Stimulated activated CD8-positive, alpha-beta memory T cell treated with anti-CD3 and anti-CD28 coated beads, Interleukin-4, amount 100 ng/mL, for 24 hours (primary cell): ENCODE measurements around the gene SMIM14.
"Not testable (repeated sequence)": the region's sequence is repeated elsewhere in the genome, so short reads cannot be mapped to it uniquely, and the experiment has no call there.

Source experiments
- DNase-seq: peaks from one replicate; pipeline ENCODE4 v3.0.0-alpha.2; 2020; ENCODE audit warnings: low read depth

The SMIM14 gene

GRCh38 chr4:39638354-39639239 lies at the start of gene SMIM14:
Gene SMIM14 (minus strand): TSS chr4:39638865. CDS start chr4:39605145, 33,720 bp downstream.
- DNase-seq: peak; percentile 91

GRCh38 chr4:39687014-39687413 lies 48.3 kb upstream of the SMIM14 start:
- no peak for DNase-seq

DNA sequence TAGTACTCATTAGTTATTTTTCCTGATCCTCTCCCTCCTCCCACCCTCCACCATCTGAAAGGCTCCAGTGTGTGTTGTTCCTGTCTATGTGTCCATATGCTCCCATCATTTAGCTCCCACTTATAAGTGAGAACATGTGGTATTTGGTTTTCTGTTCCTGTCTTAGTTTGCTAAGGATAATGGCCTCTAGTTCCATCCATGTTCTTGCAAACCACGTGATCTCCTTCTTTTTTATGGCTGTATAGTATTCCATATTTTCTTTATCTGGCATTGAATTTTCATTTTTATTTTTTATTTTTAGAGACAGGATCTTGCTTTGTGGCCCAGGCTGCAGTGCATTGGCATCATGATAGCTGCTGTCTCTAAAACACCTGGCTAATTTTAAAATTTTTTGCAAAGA lies 47.3 kb upstream of the SMIM14 start:
- DNase-seq: no peak

DNA sequence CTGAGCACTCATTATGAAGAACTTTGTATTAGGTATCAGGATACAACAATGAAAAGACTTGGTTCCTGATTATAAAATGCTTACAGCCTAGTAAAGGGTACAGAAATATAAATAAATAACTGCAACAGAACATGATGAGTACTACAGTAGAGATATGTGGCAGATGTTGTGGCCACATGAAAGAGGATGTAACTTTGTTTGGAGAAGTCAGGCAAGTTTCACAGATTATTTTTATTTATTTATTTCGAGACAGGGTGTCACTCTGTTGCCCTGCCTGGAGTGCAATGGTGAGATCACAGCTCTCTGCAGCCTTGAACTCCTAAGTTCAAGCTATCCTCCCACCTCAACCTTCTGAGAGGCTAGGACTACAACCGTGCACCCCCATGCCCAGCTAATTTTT lies 43.5 kb upstream of the SMIM14 start:
- DNase-seq: no peak

DNA sequence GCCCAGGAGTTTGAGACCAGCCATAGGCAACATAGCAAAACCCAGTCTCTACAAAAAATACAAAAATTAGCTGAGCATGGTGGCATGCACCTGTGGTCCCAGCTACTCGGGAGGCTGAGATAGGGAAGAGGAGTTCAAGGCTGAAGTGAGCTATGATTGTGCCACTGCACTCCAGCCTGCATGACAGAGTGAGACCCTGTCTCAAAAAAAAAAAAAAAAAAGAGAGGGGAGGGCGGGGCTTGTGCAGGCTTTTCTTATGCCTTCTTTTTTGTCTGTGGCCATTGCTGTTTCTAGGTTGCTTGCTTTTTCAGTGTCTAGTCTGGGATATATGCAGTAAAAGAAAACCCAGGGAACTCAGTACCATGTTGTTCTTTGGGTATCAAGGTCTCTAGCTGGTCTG lies 42.3 kb upstream of the SMIM14 start:
- DNase-seq: not testable (repeated sequence)

GRCh38 chr4:39675681-39676080 lies 37.0 kb upstream of the SMIM14 start:
- DNase-seq: not testable (repeated sequence)

- not testable (repeated sequence) for DNase-seq
Observed at GRCh38 chr4:39670296-39670695, 31.6 kb upstream of the SMIM14 start.

DNA sequence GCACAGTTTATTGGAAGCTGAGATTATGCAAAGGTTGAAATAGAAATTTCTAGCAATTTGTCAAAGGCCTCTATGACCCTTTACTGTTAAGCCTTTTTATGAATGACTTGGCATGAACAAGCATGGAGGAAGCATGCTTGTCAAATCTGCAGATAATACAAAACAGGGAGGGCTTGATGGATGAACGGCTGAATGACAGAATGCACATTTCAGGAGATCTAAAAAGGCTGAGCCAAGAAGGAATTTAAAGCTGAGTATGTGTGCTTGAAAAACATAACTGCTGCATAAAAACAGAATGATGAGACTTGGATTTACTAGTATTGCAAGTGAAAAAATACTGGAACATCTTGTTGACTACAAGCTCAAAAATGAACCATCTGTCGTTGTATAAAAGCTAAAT lies 30.2 kb upstream of the SMIM14 start:
- DNase-seq: no peak

DNA sequence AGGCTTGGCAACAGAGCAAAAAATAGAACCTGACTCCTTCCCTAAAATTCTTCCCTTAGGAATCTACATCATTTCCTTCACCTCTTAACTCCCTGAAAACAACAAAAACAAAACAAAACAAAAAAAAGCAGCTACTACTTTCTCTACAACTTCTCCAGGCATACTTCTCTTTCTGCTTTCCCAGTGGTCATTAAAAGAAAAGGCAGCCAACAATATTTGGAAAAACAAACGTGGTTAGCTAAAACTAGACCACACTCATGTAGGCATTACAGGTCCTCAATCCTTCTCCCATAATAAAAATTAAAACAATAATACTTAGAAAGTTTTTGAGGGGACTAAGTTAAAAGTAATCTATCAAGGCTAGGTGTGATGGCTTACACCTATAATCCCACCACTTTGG lies 29.0 kb upstream of the SMIM14 start:
- DNase-seq: no peak

- DNase-seq: no peak
Observed at GRCh38 chr4:39664828-39665731, 26.4 kb upstream of the SMIM14 start.

DNA sequence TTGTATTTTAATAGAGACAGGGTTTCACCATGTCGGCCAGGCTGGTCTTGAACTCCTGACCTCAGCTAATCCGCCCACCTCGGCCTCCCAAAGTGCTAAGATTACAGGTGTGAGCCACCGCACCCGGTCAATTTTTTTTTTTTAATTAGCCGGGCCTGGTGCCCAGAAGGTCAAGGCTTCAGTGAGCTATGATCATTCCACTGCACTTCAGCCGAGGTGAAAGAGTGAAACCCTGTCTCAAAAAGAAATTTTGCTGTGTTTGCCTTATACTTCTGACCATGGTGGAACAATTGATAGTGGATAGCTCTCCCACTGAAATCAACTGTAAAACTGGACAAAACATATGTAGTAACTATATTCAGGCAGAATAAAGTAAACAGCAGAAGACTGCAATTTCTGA lies 24.0 kb upstream of the SMIM14 start:
- no peak for DNase-seq

GRCh38 chr4:39660757-39661156 lies 22.1 kb upstream of the SMIM14 start:
- DNase-seq: no peak

GRCh38 chr4:39660045-39660444 lies 21.4 kb upstream of the SMIM14 start:
- no peak for DNase-seq

DNA sequence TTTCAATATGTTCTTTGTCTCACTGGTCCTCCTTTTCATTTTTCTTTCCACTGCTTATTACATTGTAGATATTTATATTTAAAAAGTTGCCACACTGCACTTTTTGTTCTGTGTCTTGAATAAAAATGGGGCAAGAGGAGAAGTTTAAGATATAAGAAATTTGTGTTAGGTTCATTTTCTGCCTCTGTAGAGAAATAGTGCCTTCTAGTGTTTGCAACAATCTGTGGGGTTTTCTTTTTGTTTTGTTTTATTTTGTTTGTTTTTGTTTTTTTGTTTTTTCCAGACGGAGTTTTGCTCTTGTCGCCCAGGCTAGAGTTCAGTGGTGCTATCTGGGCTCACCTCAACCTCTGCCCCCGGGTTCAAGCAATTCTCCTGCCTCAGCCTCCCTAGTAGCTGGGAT lies 20.1 kb upstream of the SMIM14 start:
- no peak for DNase-seq

GRCh38 chr4:39657465-39657864 lies 18.8 kb upstream of the SMIM14 start:
- DNase-seq: no peak

- not testable (repeated sequence) for DNase-seq
Observed at GRCh38 chr4:39656638-39657037, 18.0 kb upstream of the SMIM14 start.

GRCh38 chr4:39655876-39656275 lies 17.2 kb upstream of the SMIM14 start:
- DNase-seq: no peak

GRCh38 chr4:39655211-39655610 lies 16.5 kb upstream of the SMIM14 start:
- no peak for DNase-seq

DNA sequence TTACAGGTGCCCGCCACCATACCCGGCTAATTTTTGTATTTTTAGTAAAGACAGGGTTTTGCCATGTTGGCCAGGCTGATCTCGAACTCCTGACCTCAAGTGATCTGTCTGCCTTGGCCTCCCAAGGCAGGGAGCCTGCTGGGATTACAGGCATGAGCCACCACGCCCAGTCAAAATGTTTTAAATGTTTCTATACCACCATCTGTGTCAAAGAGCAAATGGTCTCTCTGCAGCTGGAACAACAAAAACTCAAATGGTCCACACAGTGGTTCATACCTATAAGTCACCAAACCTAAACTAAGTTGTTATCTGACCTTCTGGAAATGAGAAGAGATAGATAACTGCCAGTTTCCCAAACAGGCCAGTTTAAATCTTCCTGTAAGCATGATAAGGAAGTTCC lies 12.9 kb upstream of the SMIM14 start:
- DNase-seq: not testable (repeated sequence)

DNA sequence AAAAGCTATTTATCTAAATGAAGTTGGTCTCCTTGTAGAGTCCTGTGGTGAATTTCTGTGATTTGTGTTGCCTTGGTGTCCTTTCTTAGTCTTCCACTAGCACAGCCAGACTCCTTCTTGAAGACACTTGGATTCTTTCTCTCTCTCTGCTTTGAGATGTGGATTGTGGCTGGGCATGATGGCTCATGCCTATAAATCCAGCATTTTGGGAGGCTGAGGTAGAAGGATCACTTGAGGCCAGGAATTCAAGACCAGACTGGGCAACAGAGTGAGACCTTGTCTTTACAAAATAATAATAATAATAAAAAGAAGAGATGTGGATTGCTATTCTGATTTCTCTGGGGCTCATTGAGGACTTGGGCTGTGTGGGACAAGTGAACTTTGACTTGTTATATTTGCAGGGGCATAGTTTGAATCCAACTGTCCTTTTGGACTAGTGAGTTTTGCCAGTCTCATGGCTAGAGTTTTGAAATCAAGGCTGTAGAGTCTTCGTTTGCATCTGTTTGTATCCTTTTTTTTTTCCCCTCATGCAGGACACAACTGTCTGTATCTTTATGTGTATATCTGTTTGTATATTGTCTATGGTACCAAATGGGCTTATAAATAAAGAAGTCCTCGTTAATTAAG lies 11.1 kb upstream of the SMIM14 start:
- no peak for DNase-seq

GRCh38 chr4:39648827-39649558 lies 10.3 kb upstream of the SMIM14 start:
- DNase-seq: no peak

DNA sequence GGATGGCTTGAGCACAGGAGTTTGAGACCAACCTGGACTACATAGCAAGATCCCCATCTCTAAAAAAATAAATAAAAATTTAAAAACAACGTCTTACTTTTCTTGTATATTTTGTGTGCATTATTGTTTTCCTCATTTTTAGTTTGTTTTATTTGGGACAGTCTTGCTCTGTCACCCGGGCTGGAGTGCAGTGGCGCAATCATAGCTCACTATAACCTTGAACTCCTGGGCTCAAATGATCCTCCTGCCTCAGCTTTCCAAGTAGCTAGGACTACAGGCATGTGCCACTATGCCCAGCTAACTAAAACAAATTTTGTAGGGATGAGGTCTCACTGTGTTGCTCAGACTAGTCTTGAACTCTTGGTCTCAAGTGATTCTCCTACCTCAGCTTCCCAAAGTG lies 9.5 kb upstream of the SMIM14 start:
- no peak for DNase-seq
